GM12801 (cell line): ENCODE measurements around the gene ZBTB17.

Experiments used
- CTCF ChIP-seq: IDR thresholded peaks from one replicate; pipeline ENCODE4 v1.5.1; 2011; ENCODE audit warnings: control low read depth; ENCODE audit not compliant: insufficient read length; ENCODE audit errors: extremely low read depth

ZBTB17 gene

GRCh38 chr1:15965228-15965767 is 10.6 kb downstream of the ZBTB17 start:
- no peak for TF ChIP-seq CTCF

- TF ChIP-seq CTCF: no peak
Measured at GRCh38 chr1:15963968-15964648, 11.8 kb downstream of the ZBTB17 start.

DNA sequence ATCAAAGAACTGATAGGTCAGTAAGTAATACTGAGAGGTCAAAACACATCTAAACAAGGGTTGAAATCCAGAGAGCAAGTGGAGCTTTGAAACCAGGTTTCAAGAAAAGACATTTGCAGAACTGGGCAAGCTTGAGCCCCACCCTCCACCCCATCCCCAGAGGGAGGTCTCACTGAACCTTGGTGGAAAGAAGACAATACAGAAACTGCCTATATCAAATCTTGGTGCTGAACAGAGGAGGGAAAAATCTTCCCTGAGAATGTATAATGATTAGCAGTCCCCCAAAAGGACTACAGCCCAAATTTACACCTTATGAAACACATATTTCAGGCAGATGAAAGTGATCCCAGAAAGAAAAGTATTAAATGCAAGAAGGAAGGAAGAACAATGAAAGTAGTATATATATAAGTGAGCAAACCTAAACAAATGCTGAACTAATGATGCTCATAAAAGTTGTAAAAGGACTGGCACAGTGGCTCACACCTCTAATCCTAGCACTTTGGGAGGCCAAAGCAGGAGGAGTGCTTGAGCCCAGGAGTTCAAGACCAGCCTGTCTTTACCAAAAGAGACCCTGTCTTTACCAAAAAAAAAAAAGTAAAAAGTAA is 12.4 kb downstream of the ZBTB17 start:
- no peak for TF ChIP-seq CTCF

DNA sequence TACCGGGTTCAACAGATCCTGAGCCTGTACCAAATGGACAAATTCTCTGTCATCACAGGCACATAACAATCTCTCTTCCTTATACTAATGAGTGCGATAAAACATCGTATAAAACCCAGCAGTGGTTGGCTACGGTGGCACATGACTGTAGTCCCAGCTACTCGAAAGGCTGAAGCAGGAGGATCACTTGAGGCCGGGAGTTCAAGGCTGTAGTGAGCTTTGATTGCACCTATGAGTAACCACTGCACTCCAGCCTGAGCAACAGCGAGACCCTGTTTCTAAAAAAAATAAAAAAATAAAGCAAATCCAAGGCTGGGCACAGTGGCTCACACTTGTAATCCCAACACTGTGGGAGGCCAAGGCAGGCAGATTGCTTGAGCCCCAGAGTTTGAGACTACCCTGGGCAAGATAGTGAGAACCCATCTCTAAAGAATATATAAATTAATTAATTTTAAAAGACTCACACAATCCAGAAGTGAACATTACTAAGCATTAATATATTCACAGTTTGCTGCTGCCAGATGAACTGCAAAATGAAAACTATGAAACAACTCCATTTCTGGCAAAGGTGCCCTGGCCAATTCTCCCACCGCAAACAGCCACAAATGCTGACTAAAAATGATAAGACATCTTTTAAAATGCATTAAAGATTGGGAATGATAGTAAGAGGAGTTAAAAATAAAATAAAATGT is 13.1 kb downstream of the ZBTB17 start:
- TF ChIP-seq CTCF: no peak

- no peak for TF ChIP-seq CTCF
Measured at GRCh38 chr1:15962176-15962575, 13.7 kb downstream of the ZBTB17 start.

DNA sequence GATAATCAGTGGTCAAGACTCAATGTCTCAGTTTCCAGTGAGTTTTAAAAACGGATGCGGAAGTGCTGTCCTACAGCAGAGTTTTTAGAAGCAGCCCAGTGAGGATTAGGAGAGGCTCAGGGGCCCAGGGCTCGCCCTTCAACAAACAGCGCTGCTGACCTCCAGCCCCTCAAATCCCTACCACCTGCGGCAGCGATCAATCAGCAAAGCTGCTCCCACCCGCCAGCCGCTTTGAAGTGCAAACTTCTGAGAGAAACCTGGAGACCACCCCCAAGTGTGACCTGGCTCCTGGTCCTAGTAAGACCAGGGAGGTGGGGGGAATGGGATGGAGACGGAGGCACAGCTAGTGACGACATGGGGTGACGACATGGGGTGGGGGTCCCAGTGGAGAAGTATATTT is 14.4 kb downstream of the ZBTB17 start:
- TF ChIP-seq CTCF: no peak

GRCh38 chr1:15960808-15961207 is 15.1 kb downstream of the ZBTB17 start:
- no peak for TF ChIP-seq CTCF
